ENCODE results near the gene CARD9. TPM values are rescaled to one million over a fixed set of nuclear protein-coding genes. Genes with fewer than 3 reads are reported as not detected.

Gene CARD9
- total RNA-seq, 1 experiment from 2014 or later, result 5.6 TPM

DNA sequence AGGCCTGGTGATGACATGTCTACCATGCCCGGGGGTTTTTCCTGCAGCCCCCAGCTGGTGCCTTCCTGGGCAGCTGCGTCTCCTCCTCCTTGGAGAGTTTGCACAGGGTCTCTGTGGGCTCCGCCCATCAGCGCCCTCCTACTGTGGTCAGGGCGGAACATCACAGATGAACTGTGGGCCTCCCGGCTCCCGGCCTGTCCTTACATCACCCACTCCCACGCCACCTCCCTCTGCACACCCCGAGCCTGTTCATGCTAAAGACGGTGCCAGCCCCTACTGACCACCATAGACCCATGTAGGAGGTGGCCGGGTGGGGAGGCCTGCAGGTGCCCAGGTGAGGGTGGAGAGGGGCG, 33.5 kb downstream of the CARD9 start:
- Mint-ChIP-seq H3K27ac (no peak overlapping the region), H3K9me3 (no peaks in the 10 kb centered on the region), H3K27me3 (ENCODE audit: low read depth) (no peaks in the 10 kb centered on the region; the same call in 1 of the 2 replicates), H3K36me3 (ENCODE audit: insufficient read depth in 1 of 3, low read depth in 3 of 3) (no peaks in the 10 kb centered on the region; a peak in 1 of 7 replicates), H3K4me3 (no peak overlapping the region), H3K4me1 (peaks cover 6 to 17% of the 10 kb centered on the region in 2 experiments; a peak in 3 of 4 replicates)
- H3K27ac ChIP-seq (ENCODE audit: insufficient read length, low read depth, low read length), result no peak overlapping the region
- no peaks in the 10 kb centered on the region for H3K23me2 ChIP-seq (ENCODE audit: insufficient read length, low read depth, low read length, poor library complexity, severe bottlenecking)
- H2BK120ac ChIP-seq (ENCODE audit: low read depth, low read length, poor library complexity, severe bottlenecking), result no peak overlapping the region
- H2BK20ac ChIP-seq (ENCODE audit: low read depth, low read length, poor library complexity, severe bottlenecking), result no peak overlapping the region
- no peaks in the 10 kb centered on the region for H3K9me3 ChIP-seq (ENCODE audit: control insufficient read depth, low read depth, low read length)
- no peak overlapping the region for H2AFZ ChIP-seq (ENCODE audit: low read length)
- H3K4me1 ChIP-seq (ENCODE audit: insufficient read depth, low read length), result no peaks in the 10 kb centered on the region
- H3K23ac ChIP-seq (ENCODE audit: insufficient read length, low read depth, low read length), result no peak overlapping the region
- no peak overlapping the region for H3K18ac ChIP-seq (ENCODE audit: insufficient read length, low read depth, low read length)
- no CpG with 5 or more reads among the region's 12 CpGs for WGBS (ENCODE audit: extremely low coverage, insufficient read length, low lambda C conversion rate)
- no peaks in the 10 kb centered on the region for H4K20me1 ChIP-seq (ENCODE audit: control insufficient read depth, insufficient read depth, insufficient read length)
- no peak overlapping the region for H3T11ph ChIP-seq (ENCODE audit: low read length)
- no peak overlapping the region for H3K4ac ChIP-seq (ENCODE audit: low read depth, low read length)
- H2AK5ac ChIP-seq (ENCODE audit: insufficient read length, low read length), result no peak overlapping the region
- H3K56ac ChIP-seq (ENCODE audit: insufficient read length, low read depth, low read length), result no peak overlapping the region
- no peak overlapping the region for H4K91ac ChIP-seq (ENCODE audit: insufficient read length, low read depth, low read length)
- H3K27me3 ChIP-seq (ENCODE audit: insufficient read depth, low read length), result no peaks in the 10 kb centered on the region
- H3K79me2 ChIP-seq (ENCODE audit: insufficient read depth, low read length), result no peaks in the 10 kb centered on the region
- no peak overlapping the region for H4K8ac ChIP-seq (replicated peaks; ENCODE audit: insufficient read length, low read depth, low read length)
- H3K4me2 ChIP-seq (ENCODE audit: insufficient read depth, insufficient read length, low read length), result no peak overlapping the region
- no peak overlapping the region for H2BK5ac ChIP-seq (ENCODE audit: insufficient read length, low read length)
- no peak overlapping the region; the same call in 1 of the 2 replicates for H3K14ac ChIP-seq (ENCODE audit: insufficient read depth, low read length)
- TF ChIP-seq, protein P1, sequence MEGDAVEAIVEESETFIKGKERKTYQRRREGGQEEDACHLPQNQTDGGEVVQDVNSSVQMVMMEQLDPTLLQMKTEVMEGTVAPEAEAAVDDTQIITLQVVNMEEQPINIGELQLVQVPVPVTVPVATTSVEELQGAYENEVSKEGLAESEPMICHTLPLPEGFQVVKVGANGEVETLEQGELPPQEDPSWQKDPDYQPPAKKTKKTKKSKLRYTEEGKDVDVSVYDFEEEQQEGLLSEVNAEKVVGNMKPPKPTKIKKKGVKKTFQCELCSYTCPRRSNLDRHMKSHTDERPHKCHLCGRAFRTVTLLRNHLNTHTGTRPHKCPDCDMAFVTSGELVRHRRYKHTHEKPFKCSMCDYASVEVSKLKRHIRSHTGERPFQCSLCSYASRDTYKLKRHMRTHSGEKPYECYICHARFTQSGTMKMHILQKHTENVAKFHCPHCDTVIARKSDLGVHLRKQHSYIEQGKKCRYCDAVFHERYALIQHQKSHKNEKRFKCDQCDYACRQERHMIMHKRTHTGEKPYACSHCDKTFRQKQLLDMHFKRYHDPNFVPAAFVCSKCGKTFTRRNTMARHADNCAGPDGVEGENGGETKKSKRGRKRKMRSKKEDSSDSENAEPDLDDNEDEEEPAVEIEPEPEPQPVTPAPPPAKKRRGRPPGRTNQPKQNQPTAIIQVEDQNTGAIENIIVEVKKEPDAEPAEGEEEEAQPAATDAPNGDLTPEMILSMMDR (conservative IDR thresholded peaks at IDR 0.05), result no peak
- DNase-seq, result no peak
- no peak overlapping the region for H2BK12ac ChIP-seq (ENCODE audit: insufficient read length, low read depth, low read length)
- no peaks in the 10 kb centered on the region for H3K79me1 ChIP-seq (ENCODE audit: insufficient read depth, low read depth, low read length, poor library complexity, severe bottlenecking)
- H3K9ac ChIP-seq (ENCODE audit: extremely low read depth, insufficient read length, low read length), result no peak overlapping the region
- H2BK15ac ChIP-seq (ENCODE audit: low read depth, low read length), result no peak overlapping the region
- no peak overlapping the region for H4K5ac ChIP-seq (ENCODE audit: insufficient read length, low read depth, low read length)

Measured in H9 (cell line).